GM12801 (cell line): Measurements from ENCODE around the gene GBGT1.

Source experiments
- CTCF ChIP-seq: IDR thresholded peaks from one replicate; pipeline ENCODE4 v1.5.1; 2011; ENCODE audit warnings: control low read depth; ENCODE audit not compliant: insufficient read length; ENCODE audit errors: extremely low read depth

Gene GBGT1

GRCh38 chr9:133103183-133103986 lies 60.3 kb downstream of the GBGT1 start:
- no peak for TF ChIP-seq CTCF
